GM19372 (cell line): ENCODE measurements around the gene HSPG2.
"Not testable (repeated sequence)": the region's sequence is repeated elsewhere in the genome, so short reads cannot be mapped to it uniquely, and the experiment has no call there.

Experiments
- ATAC-seq: cut with Tn5 transposase; IDR thresholded peaks from one replicate; pipeline ENCODE4 v1.9.1; 2021; ENCODE audit warnings: mild to moderate bottlenecking, low read depth, moderate library complexity; ENCODE audit not compliant: unreplicated experiment

Gene HSPG2

DNA sequence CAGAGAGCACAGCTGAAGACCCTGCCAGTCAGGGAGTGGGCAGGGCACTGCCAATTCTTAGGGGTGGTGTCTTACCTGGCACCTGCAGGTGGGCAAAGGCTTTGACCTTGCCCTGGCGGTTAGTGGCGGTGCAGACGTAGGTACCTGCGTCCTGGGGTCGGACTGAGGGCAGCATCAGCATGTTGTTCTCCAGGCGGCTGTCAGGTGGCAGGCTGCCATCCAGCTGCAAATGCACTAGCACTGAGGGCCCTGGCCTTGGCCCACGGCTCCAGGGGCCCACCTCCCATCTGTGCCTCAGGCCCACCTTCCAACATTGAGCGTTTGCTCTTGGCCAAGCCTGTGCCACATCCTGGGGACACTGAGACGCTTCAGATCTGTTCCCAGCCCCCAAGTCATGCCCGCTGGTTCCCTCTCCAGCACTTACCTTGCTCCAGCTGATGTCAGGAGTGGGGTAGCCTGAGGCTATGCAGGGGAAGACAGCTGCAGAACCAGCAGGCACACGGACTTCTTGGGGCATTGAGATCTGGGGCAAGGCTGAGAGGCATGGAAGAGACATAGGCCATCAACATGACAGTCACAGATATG, 103.6 kb downstream of the HSPG2 start:
- no peak for ATAC-seq

DNA sequence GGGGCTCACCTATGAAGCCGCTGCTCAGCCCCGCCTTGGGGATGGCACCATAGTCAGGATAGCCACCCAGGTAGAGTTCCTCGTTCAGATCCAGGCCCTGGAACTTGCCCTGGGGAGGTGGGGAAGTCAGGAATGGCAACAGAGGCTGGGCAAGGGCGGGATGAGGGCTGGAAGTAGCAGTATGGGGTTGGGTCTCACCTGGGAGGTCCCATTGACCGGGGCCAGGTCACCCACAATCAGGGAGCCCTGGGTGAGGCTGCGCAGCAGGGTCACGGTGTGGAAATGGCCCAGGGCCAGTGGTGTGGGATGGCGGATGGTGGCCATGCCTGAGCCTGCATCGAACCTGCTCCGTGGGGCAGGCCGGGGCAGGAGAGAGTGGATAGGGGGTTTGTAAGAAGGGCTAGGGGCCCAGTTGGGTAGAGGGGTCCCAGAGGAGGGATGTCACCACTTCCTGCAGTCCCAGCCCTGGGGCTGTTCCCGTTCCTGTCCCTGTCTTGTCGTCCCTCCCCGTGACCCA, 105.6 kb downstream of the HSPG2 start:
- ATAC-seq = no peak

DNA sequence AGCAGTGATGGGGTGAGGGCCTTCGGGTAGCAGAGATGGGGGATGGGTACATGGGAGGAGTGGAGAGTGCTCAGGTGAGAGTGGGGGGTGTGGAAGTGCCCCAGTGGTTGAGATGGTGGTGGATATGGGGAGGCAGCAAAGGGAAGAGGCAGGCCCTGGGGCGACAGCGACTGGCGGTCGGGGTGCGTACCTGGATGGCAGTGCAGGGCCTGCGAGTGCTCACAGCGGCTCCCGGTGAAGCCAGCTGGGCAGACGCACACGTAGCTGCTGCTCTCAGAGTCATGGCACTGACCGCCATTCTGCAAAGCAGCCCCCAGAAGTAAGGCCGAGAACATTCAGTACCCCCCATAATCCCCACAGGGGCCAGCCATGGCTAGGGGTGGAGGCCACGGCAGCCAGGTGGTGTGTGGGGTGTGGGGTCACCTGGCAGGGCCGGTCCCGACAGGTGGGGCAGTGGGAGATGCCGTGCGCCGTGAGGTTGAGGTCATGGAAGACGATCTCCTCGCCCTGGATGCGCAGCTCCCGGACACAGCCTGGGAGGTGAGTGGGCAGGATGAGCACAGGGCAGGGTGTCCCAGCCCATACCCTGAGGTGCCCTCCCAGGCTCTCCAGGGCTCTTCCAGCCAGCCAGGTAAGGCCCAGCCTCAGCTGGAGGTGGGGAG, 106.2 kb downstream of the HSPG2 start:
- ATAC-seq = no peak

DNA sequence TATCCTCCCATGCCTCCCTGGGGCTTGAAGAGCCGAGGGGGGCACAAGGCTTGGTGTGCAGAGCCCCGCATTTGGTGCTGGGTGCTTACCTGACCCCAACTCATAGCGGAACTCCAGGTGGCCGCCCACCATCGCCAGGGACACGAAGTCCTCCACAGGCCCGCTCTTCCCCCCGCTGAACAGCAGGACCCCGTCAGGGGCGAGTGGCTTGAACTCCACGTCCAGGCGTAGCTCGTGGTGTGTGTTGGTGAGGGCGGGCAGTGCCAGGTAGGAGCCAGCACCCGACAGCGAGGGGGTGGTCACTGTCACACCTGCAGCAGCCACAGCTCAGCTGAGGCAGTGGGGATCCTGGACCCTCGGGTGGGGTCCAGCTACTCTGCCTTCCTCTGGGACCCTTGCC, 107.8 kb downstream of the HSPG2 start:
- ATAC-seq = no peak

DNA sequence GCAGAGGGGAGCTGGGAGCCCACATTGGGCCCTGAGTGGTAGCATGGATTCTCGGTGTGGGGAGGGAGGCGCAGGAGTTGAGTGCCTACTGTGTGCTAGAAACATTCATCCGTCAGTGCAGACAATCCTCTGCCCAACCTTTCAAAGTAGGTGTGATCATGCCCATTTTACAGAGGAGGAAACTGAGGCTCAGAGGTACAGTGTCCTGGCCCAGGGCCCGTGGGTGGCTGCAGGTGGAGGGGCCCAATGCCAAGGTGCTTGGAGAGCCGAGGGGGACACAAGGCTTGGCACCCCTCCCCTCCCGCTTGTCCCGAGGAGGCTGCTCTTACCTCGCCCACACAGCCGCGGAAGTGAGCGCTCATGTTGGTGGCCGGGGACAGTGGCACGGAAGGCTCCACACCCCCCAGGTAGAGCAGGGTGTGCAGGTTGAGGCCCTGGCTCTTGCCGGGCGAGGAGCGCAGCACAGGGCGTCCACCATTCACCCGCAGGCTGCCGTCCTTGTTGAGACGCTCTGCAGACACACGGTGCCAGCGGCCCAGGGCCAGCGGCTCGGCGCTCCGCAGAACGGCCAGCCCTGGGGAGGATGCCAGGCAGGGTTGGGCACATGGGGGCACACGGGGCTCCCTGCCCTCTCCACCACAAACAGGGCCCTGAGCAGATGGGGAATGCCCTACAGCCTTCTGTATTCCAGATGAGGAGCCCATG, 108.5 kb downstream of the HSPG2 start:
- no peak for ATAC-seq

DNA sequence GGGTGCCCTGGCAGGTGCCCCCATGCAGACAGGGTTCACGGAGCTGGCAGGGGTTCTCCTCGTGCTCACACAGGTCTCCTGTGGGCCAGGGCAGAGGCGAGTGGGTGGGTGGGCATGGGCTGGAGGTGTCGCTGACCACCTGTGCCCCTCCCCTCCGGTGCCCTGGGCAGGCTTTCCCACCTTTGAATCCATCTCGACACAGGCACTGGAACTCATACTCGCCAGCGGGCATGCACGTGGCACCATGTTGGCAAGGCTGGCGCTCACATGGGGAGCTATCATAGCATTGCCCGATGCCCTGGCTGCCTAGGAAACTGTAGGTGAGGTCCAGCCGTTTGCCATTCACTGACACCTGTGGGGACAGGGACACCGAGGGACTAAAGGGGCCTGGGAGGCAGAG, 109.0 kb downstream of the HSPG2 start:
- no peak for ATAC-seq

DNA sequence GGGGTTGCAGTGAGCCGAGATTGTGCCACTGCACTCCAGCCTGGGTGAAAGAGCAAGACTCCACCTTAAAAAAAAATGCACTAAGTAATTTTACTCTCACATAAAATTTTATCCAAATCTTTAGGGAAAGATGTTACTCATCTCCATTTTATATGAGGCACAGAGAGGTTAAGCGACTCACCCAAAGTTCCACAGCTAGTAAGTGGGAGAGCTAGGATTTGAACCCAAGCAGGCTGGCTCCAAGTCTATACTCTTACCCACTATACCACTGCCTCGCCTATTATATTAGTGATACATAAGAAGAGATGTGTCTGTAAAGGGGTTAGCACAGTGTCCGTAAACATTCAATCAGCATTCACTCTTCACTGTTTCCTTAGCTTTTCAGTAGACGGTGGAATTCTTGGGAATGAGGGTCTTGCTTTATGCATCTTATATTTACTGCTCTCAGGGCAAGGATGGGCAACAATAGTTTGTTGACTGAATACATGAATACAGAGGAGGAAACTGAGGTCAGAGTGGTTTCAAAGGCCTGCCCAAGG, 109.9 kb downstream of the HSPG2 start:
- ATAC-seq = no peak

DNA sequence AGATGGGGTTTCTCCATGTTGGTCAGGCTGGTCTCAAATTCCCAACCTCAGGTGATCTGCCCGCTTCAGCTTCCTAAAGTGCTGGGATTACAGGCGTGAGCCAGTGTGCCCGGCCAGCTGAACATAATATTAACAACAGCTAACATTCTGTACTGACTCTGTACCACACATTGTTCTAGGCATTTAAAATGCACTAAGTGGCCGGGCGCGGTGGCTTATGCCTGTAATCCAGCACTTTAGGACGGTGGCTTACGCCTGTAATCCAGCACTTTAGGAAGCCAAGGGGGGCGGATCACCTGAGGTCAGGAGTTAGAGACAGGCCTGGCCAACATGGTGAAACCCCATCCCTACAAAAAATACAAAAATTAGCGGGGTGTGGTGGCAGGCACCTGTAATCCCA, 110.4 kb downstream of the HSPG2 start:
- not testable (repeated sequence) for ATAC-seq

DNA sequence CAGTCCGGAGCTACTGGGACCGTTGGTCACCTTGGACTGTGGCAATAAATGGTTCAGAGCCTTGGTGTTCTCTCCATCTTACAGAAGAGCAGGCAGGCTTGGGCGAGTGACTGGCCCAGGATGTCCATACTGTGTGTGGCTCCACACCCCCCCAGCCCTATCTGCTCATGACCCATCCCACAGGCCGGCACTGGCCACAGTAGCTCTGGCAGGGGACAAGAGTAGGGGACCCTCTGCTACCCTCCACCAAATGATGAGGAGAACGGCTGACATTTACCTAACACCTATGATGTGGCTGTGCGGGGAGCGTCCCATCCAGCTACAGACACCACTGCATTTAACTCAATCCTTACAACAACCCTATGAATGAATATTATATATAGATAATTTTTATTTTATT, 111.7 kb downstream of the HSPG2 start:
- no peak for ATAC-seq

DNA sequence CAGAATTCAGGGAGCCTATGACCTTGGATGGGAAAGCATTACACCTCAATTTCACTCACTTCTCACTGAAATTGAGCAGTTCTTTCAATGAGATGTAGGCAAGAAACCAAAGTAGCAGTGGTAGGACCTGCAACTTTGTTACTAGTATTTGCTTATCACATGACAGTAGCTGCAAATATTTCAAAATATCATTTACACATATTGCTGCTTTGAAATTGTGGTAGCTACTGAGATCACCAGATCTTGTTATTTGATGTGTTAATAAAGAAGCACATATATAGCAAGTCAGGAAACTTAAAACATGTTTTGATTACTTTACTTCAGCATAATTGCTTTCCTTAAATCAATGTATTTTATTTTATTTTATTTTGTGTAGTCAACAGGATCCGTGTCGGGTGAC, 112.2 kb downstream of the HSPG2 start:
- no peak for ATAC-seq

DNA sequence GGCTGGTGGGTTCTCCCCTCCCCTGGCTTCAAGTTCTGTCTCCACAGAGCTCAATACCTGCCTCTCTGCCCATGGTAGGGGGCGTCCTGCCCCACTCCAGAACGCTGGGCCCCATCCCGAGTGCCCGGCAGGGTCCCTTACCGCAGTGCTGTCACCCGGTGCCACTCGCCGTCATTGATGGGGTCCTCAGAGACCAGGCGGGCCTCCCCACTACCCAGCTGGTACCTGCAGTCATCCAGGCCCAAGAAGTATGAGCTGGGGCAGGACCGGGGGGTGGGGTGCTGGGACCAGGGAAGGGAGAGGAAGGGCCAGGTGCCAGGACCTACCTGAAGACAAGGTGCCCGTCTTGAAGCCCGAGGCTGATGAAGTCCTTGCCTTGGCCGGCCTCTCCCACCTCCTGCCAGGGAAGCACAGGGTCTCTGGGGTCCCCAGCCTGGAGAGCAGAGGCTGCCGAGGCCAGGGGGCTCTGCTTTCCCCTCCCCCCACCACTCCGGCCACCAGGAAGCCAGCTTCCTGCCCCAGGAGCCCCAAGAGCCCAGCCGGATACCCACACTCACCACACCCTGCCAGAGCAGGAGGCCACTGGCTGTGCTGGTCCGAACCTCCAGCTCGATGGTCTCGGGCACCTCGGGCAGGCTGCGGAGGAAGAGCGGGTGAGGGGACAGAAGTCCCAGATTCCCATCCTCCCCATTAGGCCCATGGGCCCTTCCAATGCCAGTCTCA, 113.0 kb downstream of the HSPG2 start:
- ATAC-seq = no peak

DNA sequence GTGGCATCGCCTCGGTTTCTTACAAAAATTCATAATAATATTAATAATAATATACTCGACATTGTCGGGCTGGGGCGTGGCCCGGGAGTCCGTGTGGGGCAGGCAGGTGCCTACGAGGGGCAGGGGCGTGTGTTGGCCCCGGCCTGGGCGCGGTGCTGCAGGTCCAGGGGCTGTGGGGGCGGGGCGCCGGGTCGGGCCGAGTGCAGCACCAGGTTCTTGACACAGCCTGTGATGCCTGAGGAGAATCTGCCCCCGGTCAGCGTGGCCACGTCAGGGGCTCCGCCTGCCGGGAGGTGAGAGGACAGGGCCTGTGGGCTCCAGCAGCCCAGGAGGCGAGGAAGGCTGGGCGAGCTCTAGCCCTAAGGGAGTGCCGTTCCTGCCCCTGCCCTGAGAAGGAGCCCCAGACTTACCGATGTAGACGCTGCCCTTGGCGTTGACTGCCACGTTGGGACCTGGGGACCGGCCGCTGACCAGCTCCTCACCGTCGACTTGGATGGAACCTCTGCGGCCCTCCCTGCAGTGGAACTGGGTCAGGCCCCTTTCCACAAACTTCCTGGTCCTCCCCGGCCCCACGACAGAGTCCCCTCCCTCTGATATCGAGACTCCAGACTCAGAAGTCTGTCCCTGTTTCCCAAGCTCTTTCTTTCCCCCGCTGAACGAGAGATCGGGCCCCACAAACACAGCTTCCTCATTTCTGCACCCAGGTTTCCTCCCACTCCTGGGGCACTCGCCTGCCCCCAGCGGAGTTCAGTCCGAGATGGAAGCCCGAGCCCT, 113.7 kb downstream of the HSPG2 start:
- no peak for ATAC-seq

DNA sequence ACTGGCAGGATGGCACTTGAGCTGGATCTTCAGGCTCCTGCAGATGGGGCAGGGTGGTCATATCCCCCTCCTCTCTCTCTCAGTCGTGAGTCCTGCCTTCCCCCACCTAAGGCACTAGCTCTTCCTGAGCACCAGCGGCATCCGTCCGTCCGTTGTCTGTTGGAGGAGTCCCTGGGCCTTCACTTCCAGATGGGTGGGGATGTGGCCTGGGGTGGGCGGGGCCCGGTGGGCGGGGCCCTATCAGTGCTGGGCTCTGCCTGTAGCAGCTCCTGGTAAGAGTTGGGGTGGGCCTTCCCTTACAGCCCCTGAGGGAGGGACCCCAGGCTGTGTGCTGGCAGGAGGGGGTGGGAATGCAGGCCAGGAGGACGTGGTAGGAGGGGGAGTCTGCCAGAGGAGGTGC, 114.8 kb downstream of the HSPG2 start:
- ATAC-seq = no peak

DNA sequence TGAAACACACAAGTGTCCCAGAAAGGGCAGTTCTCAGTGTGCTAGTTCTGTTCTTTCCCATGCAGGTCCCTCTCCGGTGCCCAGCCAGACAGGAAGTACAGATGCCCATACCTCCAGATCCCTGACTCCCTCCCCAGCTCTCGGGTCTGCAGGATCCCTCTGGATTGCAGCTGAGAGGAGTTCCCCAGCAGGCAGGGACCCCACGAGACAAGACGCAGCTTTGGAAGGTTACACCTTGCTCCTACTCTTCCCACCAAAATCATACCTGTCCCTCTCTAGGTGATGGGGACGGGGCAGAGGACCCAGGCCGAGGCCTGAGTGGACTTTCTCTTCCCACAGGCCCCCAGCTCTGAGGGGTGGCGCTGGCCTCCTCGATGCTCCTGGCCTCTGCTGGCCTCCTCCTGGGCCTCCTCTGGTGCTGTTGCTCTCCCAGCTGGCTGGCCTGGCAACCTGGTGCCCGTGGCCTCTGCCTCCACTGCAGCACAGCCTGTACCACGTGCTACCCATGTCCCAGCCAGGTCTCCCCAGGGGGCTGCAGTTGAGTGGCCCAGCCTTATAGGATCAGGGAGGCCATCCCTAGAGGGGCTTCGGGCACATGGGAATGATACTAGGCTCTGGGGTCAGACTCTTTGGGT, 115.6 kb downstream of the HSPG2 start:
- no peak for ATAC-seq

DNA sequence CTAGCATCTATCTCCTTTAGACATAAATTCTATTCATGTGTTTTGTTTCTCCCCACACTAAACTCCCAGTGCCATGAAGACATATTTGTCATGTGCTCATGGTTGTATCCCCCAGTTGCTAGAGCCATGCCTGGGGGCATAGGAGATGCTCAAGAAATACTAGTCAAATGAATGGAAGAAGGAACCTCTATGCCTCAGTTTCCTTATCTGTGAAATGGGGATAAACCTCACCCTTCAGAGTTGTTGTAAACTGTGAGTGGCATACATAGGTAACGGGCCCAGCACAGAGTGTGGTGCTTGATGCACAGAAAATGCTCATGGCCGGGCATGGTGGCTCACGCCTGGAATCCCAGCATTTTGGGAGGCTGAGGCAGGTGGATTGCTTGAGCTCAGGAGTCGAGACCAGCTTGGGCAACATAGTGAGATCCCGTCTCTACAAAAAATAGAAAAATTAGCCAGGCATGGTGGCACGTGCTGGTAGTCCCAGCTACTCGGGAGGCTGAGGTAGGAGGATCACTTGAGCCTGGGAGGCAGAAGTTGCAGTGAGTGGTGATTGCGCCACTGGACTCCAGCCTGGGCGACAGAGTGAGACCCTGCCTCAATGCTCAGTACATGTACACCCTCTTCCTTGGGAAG, 116.4 kb downstream of the HSPG2 start:
- no peak for ATAC-seq

DNA sequence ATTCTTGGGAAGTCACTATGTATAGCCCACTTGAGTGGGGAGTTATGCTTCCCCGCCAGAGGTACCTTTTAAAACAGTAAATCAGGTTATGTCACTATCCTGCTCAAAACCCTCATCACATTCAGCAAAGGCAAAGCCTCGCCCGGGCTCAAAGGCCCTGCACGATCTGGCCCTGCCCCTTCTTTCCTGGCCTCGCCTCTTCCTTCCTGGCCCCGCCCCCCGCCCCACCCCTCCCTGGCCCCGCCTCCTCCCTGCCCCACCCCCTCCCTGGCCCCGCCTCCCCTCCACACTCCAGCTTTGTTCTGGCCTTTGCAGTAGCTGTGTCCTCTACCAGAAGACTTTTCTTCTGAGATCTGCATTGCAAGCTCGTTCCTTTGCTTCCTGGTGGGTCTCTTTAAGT, 118.5 kb downstream of the HSPG2 start:
- ATAC-seq = no peak

DNA sequence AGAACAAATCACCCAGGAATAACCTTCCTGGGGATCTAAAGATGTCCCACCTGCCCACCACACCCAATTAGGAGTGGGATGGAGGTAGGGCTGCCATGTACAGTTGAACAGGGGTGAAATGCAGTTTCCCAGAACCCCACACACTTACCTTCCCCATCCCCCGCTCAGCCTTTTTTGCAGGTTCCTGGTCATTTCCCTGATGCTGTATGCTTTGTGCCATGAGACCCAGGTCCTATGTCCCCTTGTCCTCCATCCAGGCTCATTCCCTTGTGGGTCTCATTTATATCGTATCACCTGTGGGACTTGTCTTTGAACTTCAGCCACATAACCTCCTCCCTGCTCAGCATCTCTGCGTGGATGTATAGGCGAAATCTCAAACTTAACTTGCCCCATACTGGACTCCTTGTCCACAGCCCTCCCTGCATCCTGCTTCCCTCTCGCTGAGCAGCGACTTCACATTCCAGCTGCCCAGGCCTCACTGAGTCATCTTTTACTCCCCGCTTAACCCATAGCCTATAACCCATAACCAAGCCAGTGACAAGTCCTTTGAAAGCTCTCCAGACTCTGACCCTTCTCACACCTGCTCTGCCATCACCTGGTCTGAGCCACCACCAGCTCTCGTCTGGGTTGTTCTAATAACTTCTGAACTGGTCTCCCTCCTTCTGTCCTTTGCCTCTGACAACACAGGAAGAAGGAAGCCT, 120.4 kb downstream of the HSPG2 start:
- ATAC-seq = no peak

DNA sequence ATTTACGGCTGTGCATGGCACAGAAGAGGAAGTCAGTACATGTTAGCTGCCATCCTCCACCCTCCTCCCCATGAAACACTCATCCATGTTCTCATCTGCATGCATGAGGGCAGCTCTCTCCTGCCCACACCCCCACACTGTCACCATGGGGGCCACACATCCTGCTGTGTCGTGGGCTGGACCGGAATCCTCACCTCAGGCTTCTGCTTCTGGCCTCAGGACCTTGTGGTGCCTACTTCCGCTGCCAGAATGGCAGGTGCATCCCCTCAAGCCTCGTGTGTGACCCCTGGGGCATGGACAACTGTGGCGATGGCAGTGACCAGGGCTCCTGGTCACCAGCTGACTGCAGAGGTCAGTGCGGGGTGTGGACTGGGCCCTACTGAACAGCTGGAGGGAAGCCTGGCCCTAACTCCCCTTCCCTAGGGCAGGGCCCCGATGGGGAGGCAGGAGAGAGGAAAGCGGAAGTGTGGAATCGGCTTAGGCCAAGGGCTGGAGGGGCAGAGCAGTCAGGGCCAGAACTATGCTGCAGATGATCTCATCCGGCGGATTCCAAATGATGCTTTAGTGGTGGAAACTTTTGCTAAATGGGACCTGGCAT, 121.3 kb downstream of the HSPG2 start:
- no peak for ATAC-seq
